OCI-LY3 (cell line): Measurements from ENCODE around the gene CNIH1.
"Not testable (repeated sequence)": the region's sequence is repeated elsewhere in the genome, so short reads cannot be mapped to it uniquely, and the experiment has no call there.

Experiments used
- H2AFZ ChIP-seq: fragments of 200-600, 300-600 bp; shearing (Covaris generic); 2 replicates; pipeline ENCODE4 v1.6.0; 2014; ENCODE audit warnings: antibody characterized with exemption, low read depth, low read length
- H3K27ac ChIP-seq: fragments of 200-600, 300-600 bp; sonication (generic); 2 replicates; pipeline ENCODE4 v1.5.1; 2014; ENCODE audit warnings: mild to moderate bottlenecking, low read length, moderate library complexity, mixed read lengths
- H3K27me3 ChIP-seq: fragments of 200-600, 300-600 bp; sonication (generic); 2 replicates; pipeline ENCODE4 v1.6.1; 2014; ENCODE audit warnings: low read depth, low read length, mixed read lengths
- H3K36me3 ChIP-seq: fragments of 200-600, 300-600 bp; sonication (generic); replicated peaks from 2 replicates; pipeline ENCODE3; 2014; ENCODE audit warnings: low read depth, low read length, mixed read lengths
- H3K4me1 ChIP-seq: fragments of 300-600, 200-600 bp; sonication (generic); 2 replicates; pipeline ENCODE4 v1.6.1; 2014; ENCODE audit warnings: low read length, mixed read lengths
- H3K4me2 ChIP-seq: fragments of 200-600, 300-600 bp; sonication (generic); 2 replicates; pipeline ENCODE4 v1.6.1; 2014; ENCODE audit warnings: low read length, mixed read lengths
- H3K4me3 ChIP-seq: fragments of 300-600, 200-600 bp; sonication (generic); 2 replicates; pipeline ENCODE4 v1.5.1; 2014; ENCODE audit warnings: antibody characterized with exemption, mild to moderate bottlenecking, low read length, moderate library complexity
- H3K79me2 ChIP-seq: fragments of 300-600, 200-600 bp; shearing (Covaris generic); 2 replicates; pipeline ENCODE4 v1.6.1; 2014; ENCODE audit warnings: mild to moderate bottlenecking, low read length, mixed read lengths
- H3K9ac ChIP-seq: fragments of 300-600, 200-600 bp; shearing (Covaris generic); 2 replicates; pipeline ENCODE4 v1.6.0; 2014; ENCODE audit warnings: mild to moderate bottlenecking, low read length, moderate library complexity
- H3K9me3 ChIP-seq: fragments of 200-600, 300-600 bp; shearing (Covaris generic); 2 replicates; pipeline ENCODE4 v1.6.1; 2014; ENCODE audit warnings: low read length, mixed read lengths; ENCODE audit not compliant: insufficient read depth
- H4K20me1 ChIP-seq: fragments of 200-600, 300-600 bp; sonication (generic); 2 replicates; pipeline ENCODE4 v1.6.1; 2016; ENCODE audit warnings: low read length, mixed read lengths; ENCODE audit not compliant: insufficient read depth
- CTCF ChIP-seq: fragments of 200-600, 300-600 bp; sonication (generic); IDR thresholded peaks from 2 replicates; pipeline ENCODE4 v1.5.1; 2014; ENCODE audit warnings: antibody characterized with exemption, low read length, low read depth
- EZH2phosphoT487 ChIP-seq: fragments of 200-600 bp; shearing (Covaris generic); IDR thresholded peaks from 2 replicates; pipeline ENCODE4 v1.6.1; 2018; ENCODE audit warnings: antibody characterized with exemption, mixed run types, low read depth

The CNIH1 gene

DNA sequence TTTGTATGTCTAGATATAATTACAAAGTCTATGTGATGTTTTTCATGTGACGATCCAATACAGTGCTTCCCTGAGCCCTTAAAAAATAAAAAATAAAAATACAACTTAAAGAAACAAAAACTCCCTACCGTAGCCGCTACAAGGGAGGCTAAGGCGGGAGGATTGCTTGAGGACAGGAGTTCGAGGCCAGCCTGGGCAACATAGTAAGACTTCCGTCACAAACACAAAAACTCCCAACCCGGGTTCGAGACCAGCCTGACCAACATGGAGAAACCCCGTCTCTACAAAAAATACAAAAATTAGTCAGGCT lies 45.0 kb downstream of the CNIH1 start:
- H2AFZ ChIP-seq, result peak overlapping the region; percentile 78
- H3K4me3 ChIP-seq, result peak overlapping the region; percentile 92
- H3K79me2 ChIP-seq, result peaks cover 22% of the 10 kb centered on the region
- no peaks in the 10 kb centered on the region for H3K9me3 ChIP-seq
- peak overlapping the region; percentile 15; the same call in 1 of the 2 replicates for H3K27ac ChIP-seq
- H4K20me1 ChIP-seq, result no peaks in the 10 kb centered on the region
- H3K9ac ChIP-seq, result peak overlapping the region; percentile 69
- no peaks in the 10 kb centered on the region for H3K36me3 ChIP-seq
- H3K4me1 ChIP-seq, result peaks cover 11% of the 10 kb centered on the region
- peak overlapping the region; percentile 72 for H3K4me2 ChIP-seq
- H3K27me3 ChIP-seq, result no peaks in the 10 kb centered on the region
- TF ChIP-seq CTCF (no peak), EZH2phosphoT487 (no peak)

GRCh38 chr14:54395716-54396115 lies 45.5 kb downstream of the CNIH1 start:
- H3K4me2 ChIP-seq, result peak overlapping the region; percentile 72
- TF ChIP-seq EZH2phosphoT487 (no peak), CTCF (no peak)
- no peaks in the 10 kb centered on the region for H3K27me3 ChIP-seq
- peaks cover 11% of the 10 kb centered on the region for H3K4me1 ChIP-seq
- no peaks in the 10 kb centered on the region for H3K9me3 ChIP-seq
- no peaks in the 10 kb centered on the region for H4K20me1 ChIP-seq
- no peak overlapping the region for H2AFZ ChIP-seq
- no peaks in the 10 kb centered on the region for H3K36me3 ChIP-seq
- no peak overlapping the region for H3K9ac ChIP-seq
- peaks cover 22% of the 10 kb centered on the region for H3K79me2 ChIP-seq
- no peak overlapping the region for H3K27ac ChIP-seq
- H3K4me3 ChIP-seq, result no peak overlapping the region

DNA sequence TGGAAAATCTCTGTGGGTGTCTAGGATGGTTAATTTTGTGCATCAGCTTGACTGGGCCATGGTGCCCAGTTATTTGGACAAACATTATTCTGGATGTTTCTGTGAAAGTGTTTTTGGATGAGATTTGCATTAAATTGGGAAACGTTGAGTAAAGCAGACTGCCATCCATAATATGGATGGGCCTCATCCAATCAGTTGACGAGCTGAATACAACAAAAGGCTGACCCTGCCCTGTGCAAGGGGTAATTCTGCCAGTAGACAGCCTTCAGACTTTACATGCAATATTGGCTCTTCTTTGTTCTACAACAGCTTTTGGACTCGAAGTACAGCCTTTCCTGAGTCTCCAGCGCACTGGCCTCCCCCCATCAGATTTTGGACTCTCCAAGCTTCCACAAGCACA lies 45.9 kb downstream of the CNIH1 start:
- Histone ChIP-seq H3K27ac (no peak overlapping the region), H2AFZ (no peak overlapping the region), H3K4me1 (peaks cover 11% of the 10 kb centered on the region), H3K4me3 (no peak overlapping the region), H3K4me2 (no peak overlapping the region), H3K79me2 (peaks cover 22% of the 10 kb centered on the region), H3K9ac (no peak overlapping the region), H3K27me3 (no peaks in the 10 kb centered on the region), H3K9me3 (no peaks in the 10 kb centered on the region), H4K20me1 (no peaks in the 10 kb centered on the region), H3K36me3 (no peaks in the 10 kb centered on the region)
- TF ChIP-seq CTCF (no peak), EZH2phosphoT487 (no peak)

DNA sequence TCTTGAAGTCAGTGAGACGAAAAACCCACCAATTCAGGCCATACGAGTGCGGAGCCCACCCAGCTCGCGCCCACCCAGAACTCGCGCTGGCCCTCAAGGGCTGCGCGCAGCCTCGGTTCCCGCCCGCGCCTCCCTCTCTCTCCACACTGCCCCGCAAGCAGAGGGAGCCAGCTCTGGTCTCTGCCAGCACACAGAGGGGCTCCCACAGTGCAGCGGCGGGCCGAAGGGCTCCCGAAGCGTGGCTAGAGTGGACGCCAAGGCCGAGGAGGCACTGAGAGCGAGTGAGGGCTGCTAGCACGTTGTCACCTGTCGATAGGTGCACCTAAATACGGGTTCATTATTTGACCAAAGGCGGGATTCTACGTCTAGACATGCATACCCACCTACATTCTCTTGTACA lies 46.6 kb downstream of the CNIH1 start:
- Histone ChIP-seq H2AFZ (no peak overlapping the region), H3K9me3 (no peaks in the 10 kb centered on the region), H3K4me1 (peaks cover 11% of the 10 kb centered on the region), H4K20me1 (no peaks in the 10 kb centered on the region), H3K27ac (no peak overlapping the region), H3K9ac (no peak overlapping the region), H3K4me2 (no peak overlapping the region), H3K36me3 (no peaks in the 10 kb centered on the region), H3K27me3 (no peaks in the 10 kb centered on the region), H3K79me2 (peaks cover 22% of the 10 kb centered on the region), H3K4me3 (no peak overlapping the region)
- TF ChIP-seq CTCF, result no peak
- no peak for TF ChIP-seq EZH2phosphoT487

DNA sequence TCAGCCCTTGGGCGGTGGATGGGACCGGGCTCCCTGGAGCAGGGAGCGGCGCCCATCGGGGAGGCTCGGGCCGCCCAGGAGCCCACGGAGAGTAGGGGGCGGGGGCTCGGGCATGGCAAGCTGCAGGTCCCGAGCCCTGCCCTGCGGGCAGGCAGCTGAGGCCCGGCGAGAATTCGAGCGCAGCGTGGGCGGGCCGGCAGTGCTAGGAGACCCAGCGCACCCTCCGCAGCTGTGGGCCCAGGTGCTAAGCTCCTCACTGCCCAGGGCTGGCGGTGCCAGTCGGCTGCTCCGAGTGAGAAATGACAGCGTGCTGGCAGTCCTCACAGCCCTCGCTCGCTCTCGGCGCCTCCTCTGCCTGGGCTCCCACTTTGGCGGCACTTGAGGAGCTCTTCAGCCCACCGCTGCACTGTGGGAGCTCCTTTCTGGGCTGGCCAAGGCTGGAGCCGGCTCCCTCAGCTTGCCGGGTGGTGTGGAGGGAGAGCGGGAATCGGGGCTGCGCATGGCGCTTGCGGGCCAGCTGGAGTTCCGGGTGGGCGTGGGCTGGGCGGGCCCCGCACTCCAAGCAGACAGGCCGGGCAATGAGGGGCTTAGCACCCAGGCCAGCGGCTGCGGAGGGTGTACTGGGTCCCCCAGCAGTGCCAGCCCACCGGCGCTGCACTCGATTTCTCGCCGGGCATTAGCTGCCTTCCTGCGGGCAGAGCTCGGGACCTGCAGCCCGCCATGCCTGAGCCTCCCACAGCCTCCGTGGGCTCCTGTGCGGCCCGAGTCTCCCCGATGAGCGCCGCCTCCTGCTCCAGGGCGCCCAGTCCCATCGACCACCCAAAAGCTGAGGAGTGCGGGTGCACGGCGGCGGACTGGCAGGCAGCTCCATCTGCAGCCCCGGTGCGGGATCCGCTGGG lies 47.9 kb downstream of the CNIH1 start:
- Histone ChIP-seq H3K79me2 (peaks cover 12% of the 10 kb centered on the region), H3K27me3 (peaks cover 12% of the 10 kb centered on the region; the same call in 1 of the 2 replicates)
- not testable (repeated sequence) for H2AFZ ChIP-seq, H3K9ac ChIP-seq, H3K36me3 ChIP-seq, H4K20me1 ChIP-seq, H3K9me3 ChIP-seq, H3K4me1 ChIP-seq, H3K4me2 ChIP-seq, H3K27ac ChIP-seq, H3K4me3 ChIP-seq
